Uterus (tissue), 4 donors: ENCODE data around the gene RAD51B. TPM values are rescaled to one million over a fixed set of nuclear protein-coding genes. Genes with fewer than 3 reads are reported as not detected.

Source experiments
- DNase-seq, 2 donors: peaks; one replicate each; pipeline ENCODE4 v3.0.0-alpha.2; 2019 to 2020
- H3K27ac ChIP-seq, 2 donors: fragments of 200-600 bp; sonication (generic); 1 replicate in 1 of 2; 2 replicates in 1 of 2; pipeline ENCODE4 v1.5.1; 2016 to 2018
- H3K27me3 ChIP-seq, 2 donors: fragments of 200-600 bp; sonication (generic); one replicate each; pipeline ENCODE4 v1.5.1; 2018 to 2019; ENCODE audit warnings: control low read depth in 1 of 2
- H3K36me3 ChIP-seq, 2 donors: fragments of 200-600 bp; sonication (generic); one replicate each; pipeline ENCODE4 v1.5.1; 2019; ENCODE audit warnings: control low read depth in 1 of 2
- H3K4me1 ChIP-seq, 2 donors: fragments of 200-600 bp; sonication (generic); one replicate each; pipeline ENCODE4 v1.5.1; 2018 to 2019; ENCODE audit warnings: control low read depth in 1 of 2
- H3K4me3 ChIP-seq, 2 donors: fragments of 200-600 bp; sonication (generic); 1 replicate in 1 of 2; 2 replicates in 1 of 2; pipeline ENCODE4 v1.5.1; 2018 to 2019; ENCODE audit warnings: mild to moderate bottlenecking in 1 of 2
- H3K9me3 ChIP-seq, 2 donors: fragments of 200-600 bp; sonication (generic); one replicate each; pipeline ENCODE4 v1.5.1; 2019; ENCODE audit warnings: control low read depth in 1 of 2
- POLR2A ChIP-seq, 2 donors: fragments of 450-650 bp; IDR thresholded peaks; one replicate each; pipeline ENCODE4 v1.6.1; 2016; ENCODE audit warnings: antibody characterized with exemption in 2 of 2, mild to moderate bottlenecking in 1 of 2, moderate library complexity in 1 of 2
- intact Hi-C: fragments of 100-400 bp; cut with DNase I; formaldehyde crosslinking; loops from one replicate; pipeline ENCODE4 v1.15.1; 2023; ENCODE audit warnings: low total_unique reads
- total RNA-seq, 4 donors: library from RNA; depleted of rRNA in 3 of 4; stranded (reverse); fragments of >200 nt in 3 of 4; gene quantifications; one replicate each; pipeline versions ENCODE4 v1.1.0 to v1.2.4, GENCODE V29; 2014 to 2023
- TF ChIP-seq, protein P1 (sequence below), 4 experiments: fragments of 200-600 bp in 2 of 4; fragments of 450-650 bp in 2 of 4; sonication (generic) in 2 of 4; IDR thresholded peaks; one replicate each; pipeline ENCODE4 v1.5.1; 2016 to 2019; ENCODE audit warnings: antibody characterized with exemption in 4 of 4, mild to moderate bottlenecking in 2 of 4, moderate library complexity in 1 of 4
- donor health status: DM: yes; HTN: yes; CAD: no.

RAD51B gene
- total RNA-seq, 4 donors from 2014 or later: 29.5 to 100.0 (median 70.3) TPM

DNA sequence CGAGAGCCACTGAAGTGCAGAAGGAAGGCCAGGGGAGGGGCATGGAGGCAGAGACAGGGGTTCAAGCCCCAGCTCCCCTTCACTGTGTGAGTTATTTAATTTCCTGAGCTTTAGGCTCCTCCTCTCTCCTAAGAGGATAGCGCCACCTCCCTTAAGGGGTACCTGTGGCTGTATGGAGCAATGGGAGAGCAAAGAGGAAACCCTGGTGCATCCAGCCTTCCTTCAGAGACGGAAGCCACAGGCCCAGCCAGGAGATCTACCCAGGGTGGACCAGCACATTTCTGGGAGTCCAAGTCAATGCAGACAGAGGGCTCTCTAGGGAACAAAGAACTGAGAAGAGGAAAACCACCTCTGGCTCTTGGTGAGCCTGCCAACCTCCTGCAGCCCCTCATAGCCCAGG, 883.0 kb downstream of the RAD51B start:
- H3K4me3 ChIP-seq: no peak overlapping the region
- no peak overlapping the region for H3K27ac ChIP-seq
- no peaks in the 10 kb centered on the region for H3K27me3 ChIP-seq
- peaks cover 6 to 8% of the 10 kb centered on the region in 2 donors for H3K4me1 ChIP-seq
- H3K9me3 ChIP-seq: no peaks in the 10 kb centered on the region
- peak in 1 of 2 donors; percentile 8 for DNase-seq
- TF ChIP-seq, protein P1, sequence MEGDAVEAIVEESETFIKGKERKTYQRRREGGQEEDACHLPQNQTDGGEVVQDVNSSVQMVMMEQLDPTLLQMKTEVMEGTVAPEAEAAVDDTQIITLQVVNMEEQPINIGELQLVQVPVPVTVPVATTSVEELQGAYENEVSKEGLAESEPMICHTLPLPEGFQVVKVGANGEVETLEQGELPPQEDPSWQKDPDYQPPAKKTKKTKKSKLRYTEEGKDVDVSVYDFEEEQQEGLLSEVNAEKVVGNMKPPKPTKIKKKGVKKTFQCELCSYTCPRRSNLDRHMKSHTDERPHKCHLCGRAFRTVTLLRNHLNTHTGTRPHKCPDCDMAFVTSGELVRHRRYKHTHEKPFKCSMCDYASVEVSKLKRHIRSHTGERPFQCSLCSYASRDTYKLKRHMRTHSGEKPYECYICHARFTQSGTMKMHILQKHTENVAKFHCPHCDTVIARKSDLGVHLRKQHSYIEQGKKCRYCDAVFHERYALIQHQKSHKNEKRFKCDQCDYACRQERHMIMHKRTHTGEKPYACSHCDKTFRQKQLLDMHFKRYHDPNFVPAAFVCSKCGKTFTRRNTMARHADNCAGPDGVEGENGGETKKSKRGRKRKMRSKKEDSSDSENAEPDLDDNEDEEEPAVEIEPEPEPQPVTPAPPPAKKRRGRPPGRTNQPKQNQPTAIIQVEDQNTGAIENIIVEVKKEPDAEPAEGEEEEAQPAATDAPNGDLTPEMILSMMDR (IDR thresholded peaks at IDR 0.05): no peak
- no peak for TF ChIP-seq POLR2A (IDR thresholded peaks at IDR 0.05)
- intact Hi-C loops: no loop called here
- no peaks in the 10 kb centered on the region for H3K36me3 ChIP-seq

DNA sequence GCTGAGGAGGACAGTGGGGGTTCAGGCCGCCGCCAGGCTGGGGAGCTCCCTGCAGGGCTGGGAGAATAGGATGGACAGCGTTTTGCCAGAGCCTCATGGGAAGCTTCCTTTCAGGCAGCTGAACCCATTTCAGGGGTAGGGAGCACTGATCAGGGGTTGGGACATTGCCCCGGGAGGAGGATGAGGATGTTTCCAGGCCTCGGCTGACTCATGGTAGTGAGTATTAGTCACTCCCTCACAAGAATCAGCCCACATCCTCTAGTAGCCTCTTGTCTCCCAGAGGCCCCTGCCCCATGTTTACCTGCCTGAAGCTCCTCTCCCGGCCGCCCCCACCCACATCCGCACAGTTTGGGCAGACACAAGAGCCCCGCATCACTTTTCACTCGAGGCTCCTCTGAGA, 883.5 kb downstream of the RAD51B start:
- TF ChIP-seq, protein P1 (IDR thresholded peaks at IDR 0.05): no peak
- H3K4me1 ChIP-seq: peaks cover 6 to 8% of the 10 kb centered on the region in 2 donors
- H3K4me3 ChIP-seq: no peak overlapping the region
- H3K27ac ChIP-seq: no peak overlapping the region
- intact Hi-C loops: no loop called here
- no peaks in the 10 kb centered on the region for H3K36me3 ChIP-seq
- no peaks in the 10 kb centered on the region for H3K9me3 ChIP-seq
- H3K27me3 ChIP-seq: no peaks in the 10 kb centered on the region
- DNase-seq: peak in 1 of 2 donors; percentile 58

DNA sequence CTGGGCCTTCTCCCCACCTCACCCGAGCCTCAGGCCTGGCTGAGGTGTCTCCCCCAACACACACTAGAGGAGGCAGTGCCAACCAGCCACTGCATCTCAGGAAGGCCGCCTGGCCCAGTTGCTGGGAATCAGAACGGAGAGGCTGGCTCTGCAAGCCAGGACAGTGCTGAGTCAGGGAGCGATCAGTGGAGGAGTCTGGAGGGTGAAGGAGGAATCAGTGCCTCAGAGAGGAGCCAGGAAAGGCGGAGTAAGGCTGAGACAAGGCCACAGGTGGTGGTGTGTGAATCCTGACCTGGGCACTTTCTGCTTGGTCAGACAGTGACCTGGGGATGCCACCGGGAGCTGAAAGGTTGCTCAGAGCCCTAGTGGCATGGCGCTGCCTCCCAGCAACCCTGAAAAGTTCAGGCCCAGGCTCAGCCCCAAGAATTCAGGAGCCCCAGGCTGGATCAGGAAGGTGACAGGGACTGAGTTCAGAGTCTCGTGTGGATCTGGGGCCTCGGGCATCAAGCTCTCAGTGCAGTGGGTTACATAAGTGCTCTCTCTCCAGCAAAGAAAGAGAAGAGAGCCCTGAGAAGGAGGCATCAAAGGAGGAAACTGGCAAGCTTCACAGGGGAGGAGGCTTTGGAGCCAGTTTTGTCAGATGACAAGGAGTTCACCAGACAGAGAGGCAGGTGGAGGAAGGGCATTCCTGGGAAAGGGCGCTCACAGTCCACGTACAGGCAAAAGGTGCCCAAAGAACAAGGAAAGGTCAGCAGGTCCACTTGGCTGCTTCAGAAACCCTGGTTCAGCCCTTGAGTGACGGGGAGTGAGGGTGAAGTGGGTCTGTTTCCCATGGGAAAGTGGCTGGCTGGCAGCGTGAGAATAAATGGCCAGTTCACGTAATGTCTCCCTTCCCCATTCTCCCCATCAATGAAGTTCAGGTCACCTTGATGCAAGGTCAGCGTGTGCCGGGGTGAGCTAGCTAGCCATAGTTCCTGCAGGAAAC, 885.4 kb downstream of the RAD51B start:
- Histone ChIP-seq H3K4me1 (peaks cover 6 to 8% of the 10 kb centered on the region in 2 donors), H3K36me3 (no peaks in the 10 kb centered on the region), H3K9me3 (no peaks in the 10 kb centered on the region), H3K27ac (peak overlapping the region; percentile 19 to 70), H3K27me3 (no peaks in the 10 kb centered on the region), H3K4me3 (no peak overlapping the region)
- DNase-seq: peak; percentile 56 to 58
- no peak for TF ChIP-seq POLR2A (IDR thresholded peaks at IDR 0.05)
- TF ChIP-seq, protein P1 (IDR thresholded peaks at IDR 0.05): no peak
- intact Hi-C loops: no loop called here

DNA sequence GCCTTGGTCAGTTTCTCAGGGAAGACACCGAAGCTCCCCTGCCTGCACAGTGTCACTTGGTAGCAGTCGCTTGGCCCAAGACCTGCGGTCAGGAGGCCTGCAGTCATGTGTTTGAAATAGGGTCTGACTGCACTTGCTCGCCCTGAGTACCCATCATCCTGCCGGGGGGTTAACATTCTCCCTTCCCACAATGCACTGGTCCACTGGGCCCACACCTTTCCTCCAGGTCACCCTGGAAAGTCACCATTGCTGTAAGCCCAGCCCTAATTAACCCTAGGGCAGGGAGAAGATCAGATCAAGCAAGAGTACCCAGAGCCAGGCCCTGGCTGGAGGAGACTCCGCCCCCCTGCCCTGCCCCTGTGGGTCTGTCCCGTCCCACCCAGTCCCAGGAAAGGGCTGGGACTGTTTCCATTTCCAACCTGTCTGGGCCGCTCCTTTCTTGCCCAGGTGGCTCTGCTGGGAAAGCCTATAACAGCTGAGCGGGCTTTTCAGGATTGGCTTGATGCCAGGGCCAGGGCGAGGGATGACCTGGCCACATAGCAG, 886.2 kb downstream of the RAD51B start:
- peak in 1 of 2 donors; percentile 27 for DNase-seq
- TF ChIP-seq, protein P1 (IDR thresholded peaks at IDR 0.05): no peak
- TF ChIP-seq POLR2A (IDR thresholded peaks at IDR 0.05): no peak
- H3K27me3 ChIP-seq: no peaks in the 10 kb centered on the region
- H3K36me3 ChIP-seq: no peaks in the 10 kb centered on the region
- H3K9me3 ChIP-seq: no peaks in the 10 kb centered on the region
- H3K4me3 ChIP-seq: no peak overlapping the region
- intact Hi-C loops: no loop called here
- H3K27ac ChIP-seq: peak overlapping the region in 1 of 2 donors; percentile 48
- peaks cover 6 to 8% of the 10 kb centered on the region in 2 donors for H3K4me1 ChIP-seq

DNA sequence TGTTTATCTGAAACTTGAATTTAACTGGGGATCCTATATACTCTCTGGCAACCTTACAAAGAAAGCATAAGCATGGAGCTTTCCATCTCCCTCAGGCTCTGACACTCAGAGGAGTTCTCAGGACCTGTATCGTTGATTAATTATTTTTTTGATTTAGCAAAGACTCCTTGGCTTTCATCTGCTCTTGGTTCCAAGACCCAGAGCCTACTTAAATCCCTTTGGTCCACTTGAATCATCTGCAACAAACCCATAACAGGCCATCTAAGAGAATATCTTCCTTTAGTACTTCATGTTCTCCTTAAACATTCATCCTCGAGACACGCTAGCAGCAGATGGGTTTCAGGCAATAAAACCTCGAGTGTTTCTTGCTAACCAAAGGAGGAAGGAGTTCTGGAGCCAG, 887.9 kb downstream of the RAD51B start:
- no peaks in the 10 kb centered on the region for H3K27me3 ChIP-seq
- H3K27ac ChIP-seq: peak overlapping the region; percentile 38 to 48
- no peak overlapping the region for H3K4me3 ChIP-seq
- H3K4me1 ChIP-seq: peaks cover 6 to 8% of the 10 kb centered on the region in 2 donors
- TF ChIP-seq POLR2A (IDR thresholded peaks at IDR 0.05): no peak
- no peaks in the 10 kb centered on the region for H3K9me3 ChIP-seq
- H3K36me3 ChIP-seq: no peaks in the 10 kb centered on the region
- intact Hi-C loops: no loop called here
- DNase-seq: peak in 1 of 2 donors; percentile 11
